ENCODE measurements around the gene PSME2.

DNA sequence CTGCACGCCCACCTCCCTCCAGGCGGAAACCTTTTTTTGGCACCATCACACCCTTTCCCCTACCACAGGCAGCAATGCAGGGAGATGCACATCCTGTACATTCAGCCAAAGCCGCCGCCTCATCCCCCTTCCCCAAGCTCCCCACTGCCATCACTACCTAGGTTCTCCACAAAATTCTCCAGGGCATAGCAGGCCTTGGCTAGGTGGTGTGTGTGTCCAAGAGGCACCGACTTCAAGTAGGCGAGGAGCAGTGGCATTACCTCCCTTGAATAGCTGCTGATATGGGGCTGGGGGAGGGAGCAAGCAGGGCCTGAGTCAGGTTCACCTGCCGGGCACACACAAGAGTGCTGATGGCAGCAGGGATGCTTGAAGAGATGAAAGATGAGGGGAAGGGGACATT is 38.6 kb upstream of the PSME2 start:
- TF ChIP-seq, protein P1, sequence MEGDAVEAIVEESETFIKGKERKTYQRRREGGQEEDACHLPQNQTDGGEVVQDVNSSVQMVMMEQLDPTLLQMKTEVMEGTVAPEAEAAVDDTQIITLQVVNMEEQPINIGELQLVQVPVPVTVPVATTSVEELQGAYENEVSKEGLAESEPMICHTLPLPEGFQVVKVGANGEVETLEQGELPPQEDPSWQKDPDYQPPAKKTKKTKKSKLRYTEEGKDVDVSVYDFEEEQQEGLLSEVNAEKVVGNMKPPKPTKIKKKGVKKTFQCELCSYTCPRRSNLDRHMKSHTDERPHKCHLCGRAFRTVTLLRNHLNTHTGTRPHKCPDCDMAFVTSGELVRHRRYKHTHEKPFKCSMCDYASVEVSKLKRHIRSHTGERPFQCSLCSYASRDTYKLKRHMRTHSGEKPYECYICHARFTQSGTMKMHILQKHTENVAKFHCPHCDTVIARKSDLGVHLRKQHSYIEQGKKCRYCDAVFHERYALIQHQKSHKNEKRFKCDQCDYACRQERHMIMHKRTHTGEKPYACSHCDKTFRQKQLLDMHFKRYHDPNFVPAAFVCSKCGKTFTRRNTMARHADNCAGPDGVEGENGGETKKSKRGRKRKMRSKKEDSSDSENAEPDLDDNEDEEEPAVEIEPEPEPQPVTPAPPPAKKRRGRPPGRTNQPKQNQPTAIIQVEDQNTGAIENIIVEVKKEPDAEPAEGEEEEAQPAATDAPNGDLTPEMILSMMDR (IDR thresholded peaks at IDR 0.05): no peak
- no peak for TF ChIP-seq POLR2A (IDR thresholded peaks at IDR 0.05)
